ENCODE results near the gene ATF3.

ATF3 gene

GRCh38 chr1:212585210-212585609 lies 23.4 kb upstream of the ATF3 start:
- Histone ChIP-seq H3K4me2 (ENCODE audit: low read length) (no peak overlapping the region), H3K9me2 (ENCODE audit: low read depth, low read length) (no peaks in the 10 kb centered on the region), H3K4me3 (ENCODE audit: low read depth, low read length, poor library complexity, severe bottlenecking) (no peak overlapping the region), H2AFZ (ENCODE audit: low read length) (no peak overlapping the region), H4K20me1 (ENCODE audit: insufficient read depth, low read length) (no peaks in the 10 kb centered on the region), H3K79me2 (ENCODE audit: insufficient read depth, low read length) (no peaks in the 10 kb centered on the region), H3K9ac (ENCODE audit: low read length) (no peak overlapping the region), H3F3A (ENCODE audit: insufficient read depth, low read length) (no peaks in the 10 kb centered on the region), H3K36me3 (ENCODE audit: insufficient read depth, low read length) (no peaks in the 10 kb centered on the region), H3K27ac (ENCODE audit: low read depth, low read length, poor library complexity, severe bottlenecking) (no peak overlapping the region), H3K27me3 (ENCODE audit: insufficient read depth, low read length) (no peaks in the 10 kb centered on the region), H3K9me3 (ENCODE audit: low read length) (no peaks in the 10 kb centered on the region), H3K4me1 (ENCODE audit: insufficient read depth, low read length, severe bottlenecking) (no peaks in the 10 kb centered on the region)
- TF ChIP-seq EZH2 (IDR thresholded peaks at IDR 0.05; ENCODE audit: borderline replicate concordance, low read length), result no peak
- no peak for TF ChIP-seq CTCF (IDR thresholded peaks at IDR 0.05; ENCODE audit: low read length)

DNA sequence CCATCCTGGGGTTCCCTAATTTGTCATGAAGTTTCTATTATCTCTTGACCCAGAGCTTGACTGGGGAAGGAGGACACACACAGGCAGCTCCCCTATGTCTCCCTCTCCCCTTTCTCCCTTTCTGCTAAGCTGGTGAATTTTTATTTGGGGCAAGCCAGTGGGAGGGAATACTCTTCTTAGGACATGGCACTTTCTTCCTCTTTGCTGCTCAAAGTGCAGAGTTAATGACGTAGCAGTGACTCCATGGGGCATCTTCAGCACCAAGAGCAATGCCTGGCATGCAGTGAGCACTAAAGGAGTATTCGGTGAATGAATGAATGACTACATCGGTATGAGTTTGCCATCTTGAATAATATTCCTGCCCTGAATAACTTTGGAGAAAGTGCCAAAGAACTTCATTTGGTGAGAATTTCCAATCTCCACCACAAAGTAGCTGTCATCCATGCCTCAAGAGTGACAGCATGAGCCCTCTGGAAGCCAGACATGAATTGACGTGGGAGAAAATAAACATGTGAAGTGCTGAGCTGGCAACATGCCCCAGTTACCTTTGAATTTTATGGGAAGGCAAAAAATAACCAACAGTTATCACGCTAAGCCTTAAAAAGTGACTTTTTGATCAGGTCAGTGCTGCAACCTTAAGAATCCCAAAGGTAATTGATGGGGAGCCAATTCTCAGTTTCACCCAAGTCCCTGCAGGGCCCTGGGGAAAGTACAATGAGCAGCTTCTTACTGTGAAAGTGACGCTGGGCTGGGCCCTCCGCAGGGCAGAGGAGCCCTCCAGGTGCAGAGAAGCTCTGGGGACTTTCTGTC lies 22.1 kb upstream of the ATF3 start:
- no peaks in the 10 kb centered on the region for H3K79me2 ChIP-seq (ENCODE audit: insufficient read depth, low read length)
- no peak overlapping the region for H3K27ac ChIP-seq (ENCODE audit: low read depth, low read length, poor library complexity, severe bottlenecking)
- no peaks in the 10 kb centered on the region for H3K9me3 ChIP-seq (ENCODE audit: low read length)
- no peak overlapping the region for H3K9ac ChIP-seq (ENCODE audit: low read length)
- no peaks in the 10 kb centered on the region for H3K4me1 ChIP-seq (ENCODE audit: insufficient read depth, low read length, severe bottlenecking)
- no peaks in the 10 kb centered on the region for H3F3A ChIP-seq (ENCODE audit: insufficient read depth, low read length)
- TF ChIP-seq EZH2 (IDR thresholded peaks at IDR 0.05; ENCODE audit: borderline replicate concordance, low read length) (no peak), CTCF (IDR thresholded peaks at IDR 0.05; ENCODE audit: low read length) (no peak)
- no peaks in the 10 kb centered on the region for H3K27me3 ChIP-seq (ENCODE audit: insufficient read depth, low read length)
- H2AFZ ChIP-seq (ENCODE audit: low read length), result no peak overlapping the region
- no peaks in the 10 kb centered on the region for H3K9me2 ChIP-seq (ENCODE audit: low read depth, low read length)
- H3K4me2 ChIP-seq (ENCODE audit: low read length), result no peak overlapping the region
- H3K36me3 ChIP-seq (ENCODE audit: insufficient read depth, low read length), result no peaks in the 10 kb centered on the region
- no peak overlapping the region for H3K4me3 ChIP-seq (ENCODE audit: low read depth, low read length, poor library complexity, severe bottlenecking)
- H4K20me1 ChIP-seq (ENCODE audit: insufficient read depth, low read length), result no peaks in the 10 kb centered on the region

GRCh38 chr1:212587016-212587887 lies 21.3 kb upstream of the ATF3 start:
- H3K4me2 ChIP-seq (ENCODE audit: low read length), result no peak overlapping the region
- no peaks in the 10 kb centered on the region for H3K9me3 ChIP-seq (ENCODE audit: low read length)
- H3K27ac ChIP-seq (ENCODE audit: low read depth, low read length, poor library complexity, severe bottlenecking), result no peak overlapping the region
- H3K79me2 ChIP-seq (ENCODE audit: insufficient read depth, low read length), result no peaks in the 10 kb centered on the region
- TF ChIP-seq CTCF (IDR thresholded peaks at IDR 0.05; ENCODE audit: low read length) (no peak), EZH2 (IDR thresholded peaks at IDR 0.05; ENCODE audit: borderline replicate concordance, low read length) (no peak)
- H3K4me1 ChIP-seq (ENCODE audit: insufficient read depth, low read length, severe bottlenecking), result no peaks in the 10 kb centered on the region
- no peaks in the 10 kb centered on the region for H3K27me3 ChIP-seq (ENCODE audit: insufficient read depth, low read length)
- no peaks in the 10 kb centered on the region for H3K9me2 ChIP-seq (ENCODE audit: low read depth, low read length)
- no peak overlapping the region for H2AFZ ChIP-seq (ENCODE audit: low read length)
- no peak overlapping the region for H3K4me3 ChIP-seq (ENCODE audit: low read depth, low read length, poor library complexity, severe bottlenecking)
- no peaks in the 10 kb centered on the region for H4K20me1 ChIP-seq (ENCODE audit: insufficient read depth, low read length)
- H3F3A ChIP-seq (ENCODE audit: insufficient read depth, low read length), result no peaks in the 10 kb centered on the region
- H3K36me3 ChIP-seq (ENCODE audit: insufficient read depth, low read length), result no peaks in the 10 kb centered on the region
- no peak overlapping the region for H3K9ac ChIP-seq (ENCODE audit: low read length)

Data from OCI-LY1 (cell line).